ENCODE results near the gene DCAF16.
"Not testable (repeated sequence)": the region's sequence is repeated elsewhere in the genome, so short reads cannot be mapped to it uniquely, and the experiment has no call there.

Gene DCAF16

GRCh38 chr4:17810260-17811077 lies at the start of gene DCAF16, which contains the start of gene NCAPG:
DCAF16 (minus strand) TSS chr4:17810757; CDS start chr4:17804141, 6,616 bp downstream.
NCAPG (plus strand) TSS chr4:17810979; CDS start chr4:17811078, 99 bp downstream.
- peak; percentile 99 for DNase-seq

DNA sequence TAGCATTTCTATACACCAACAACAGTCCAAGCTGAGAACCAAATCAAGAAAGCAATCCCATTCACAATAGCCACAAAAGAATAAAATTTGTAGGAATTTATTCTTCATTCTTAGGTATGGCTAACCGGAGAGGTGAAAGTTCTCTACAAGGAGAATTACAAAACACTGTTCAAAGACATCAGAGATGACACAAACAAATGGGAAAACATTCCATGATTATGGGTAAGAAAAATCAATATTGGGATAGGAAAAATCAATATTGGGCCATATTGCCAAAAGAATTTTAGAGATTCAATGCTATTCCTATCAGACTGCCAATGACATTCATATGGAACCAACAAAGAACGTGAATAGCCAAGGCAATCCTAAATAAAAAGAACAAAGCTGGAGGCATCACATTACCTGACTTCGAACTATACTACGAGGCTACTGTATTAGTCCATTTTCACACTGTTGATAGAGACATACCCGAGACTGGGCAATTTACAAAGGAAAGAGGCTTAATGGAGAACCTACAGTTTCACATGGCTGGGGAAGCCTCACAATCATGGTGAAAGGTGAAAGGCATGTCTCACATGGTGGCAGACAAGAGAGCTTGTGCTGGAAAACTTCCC lies 49.3 kb upstream of the DCAF16 start:
- no peak for DNase-seq

DNA sequence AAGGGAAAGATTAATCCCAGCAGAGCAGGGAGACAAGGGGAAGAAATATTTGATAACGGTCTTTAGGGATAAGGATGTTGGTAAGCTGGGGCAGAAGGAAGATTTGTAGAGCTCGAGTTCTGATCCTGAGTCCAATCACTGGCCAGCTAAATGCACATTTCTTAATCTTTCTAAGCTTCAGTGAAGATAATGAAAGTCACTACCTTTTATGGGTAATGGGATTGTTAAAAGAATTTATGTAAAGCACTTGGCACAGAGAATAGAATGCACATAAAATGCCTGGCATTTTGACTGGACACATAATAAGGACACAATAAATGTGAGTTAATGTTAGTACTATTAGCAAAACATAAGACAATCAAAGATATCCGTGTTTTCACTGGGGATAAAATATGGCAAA lies 43.5 kb upstream of the DCAF16 start:
- DNase-seq: no peak

GRCh38 chr4:17851959-17852358 lies 41.4 kb upstream of the DCAF16 start:
- DNase-seq: no peak

GRCh38 chr4:17850295-17850694 lies 39.7 kb upstream of the DCAF16 start:
- not testable (repeated sequence) for DNase-seq

DNA sequence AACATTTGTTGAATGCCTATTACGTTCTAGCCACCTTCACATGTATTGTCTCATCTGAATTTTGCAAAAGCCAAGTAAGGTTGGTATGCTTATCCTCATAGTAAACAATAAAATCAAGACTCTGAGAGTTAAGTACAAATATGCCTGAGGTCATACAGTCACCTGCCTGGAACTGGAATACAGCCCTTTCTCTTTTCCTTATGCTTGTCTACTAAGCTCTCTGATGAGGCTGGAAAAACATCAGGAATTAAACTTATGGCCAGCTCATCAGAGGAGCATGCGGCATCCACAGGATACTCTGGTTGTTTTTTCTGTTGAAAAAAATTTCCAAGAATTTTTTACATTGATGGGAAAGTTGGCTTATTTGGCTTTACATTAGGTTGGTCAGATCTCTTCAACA lies 35.7 kb upstream of the DCAF16 start:
- no peak for DNase-seq

GRCh38 chr4:17823871-17824669 lies 13.5 kb upstream of the DCAF16 start:
- no peak for DNase-seq

DNA sequence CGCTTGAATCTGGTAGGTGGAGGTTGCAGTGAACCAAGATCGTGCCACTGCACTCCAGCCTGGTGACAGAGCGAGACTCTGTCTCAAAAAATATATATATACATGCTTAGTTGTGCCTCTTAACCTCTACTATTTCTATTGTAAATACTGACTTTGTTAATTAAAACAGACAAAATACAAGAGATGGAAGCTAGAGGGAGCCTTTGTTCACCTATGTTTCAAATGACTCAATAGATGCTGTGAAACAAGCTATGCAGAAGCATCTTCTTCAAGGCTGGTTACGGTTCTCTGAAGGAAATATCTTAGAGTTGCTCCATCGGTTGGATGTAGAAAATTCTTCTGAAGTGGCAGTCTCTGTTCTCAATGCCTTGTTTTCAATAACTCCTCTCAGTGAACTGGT lies 6.5 kb upstream of the DCAF16 start:
- peak in 1 of 2 donors; percentile 70 for DNase-seq

GRCh38 chr4:17816142-17816541 lies 5.6 kb upstream of the DCAF16 start:
- DNase-seq: no peak

- DNase-seq: peak in 1 of 2 donors; percentile 26
These were observed 3.6 kb upstream of the DCAF16 start for GRCh38 chr4:17814140-17814539.

- no peak for DNase-seq
These were observed 2.2 kb upstream of the DCAF16 start for GRCh38 chr4:17812801-17813200.

DNA sequence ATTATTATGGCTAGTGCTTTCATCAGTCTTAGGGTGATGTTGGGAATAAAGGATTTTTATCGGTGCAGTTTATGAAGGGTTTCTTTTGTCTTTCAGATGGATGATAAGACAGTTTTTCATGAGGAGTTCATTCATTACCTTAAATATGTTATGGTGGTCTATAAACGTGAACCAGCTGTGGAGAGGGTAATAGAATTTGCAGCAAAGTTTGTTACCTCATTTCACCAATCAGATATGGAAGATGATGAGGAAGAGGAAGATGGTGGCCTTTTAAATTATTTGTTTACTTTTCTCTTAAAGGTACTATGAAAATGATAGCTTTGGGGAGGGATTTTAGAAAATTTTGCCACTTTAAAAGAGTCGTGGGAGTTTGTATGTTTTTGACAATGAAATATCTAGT lies 1.6 kb upstream of the DCAF16 start:
- no peak for DNase-seq

DNA sequence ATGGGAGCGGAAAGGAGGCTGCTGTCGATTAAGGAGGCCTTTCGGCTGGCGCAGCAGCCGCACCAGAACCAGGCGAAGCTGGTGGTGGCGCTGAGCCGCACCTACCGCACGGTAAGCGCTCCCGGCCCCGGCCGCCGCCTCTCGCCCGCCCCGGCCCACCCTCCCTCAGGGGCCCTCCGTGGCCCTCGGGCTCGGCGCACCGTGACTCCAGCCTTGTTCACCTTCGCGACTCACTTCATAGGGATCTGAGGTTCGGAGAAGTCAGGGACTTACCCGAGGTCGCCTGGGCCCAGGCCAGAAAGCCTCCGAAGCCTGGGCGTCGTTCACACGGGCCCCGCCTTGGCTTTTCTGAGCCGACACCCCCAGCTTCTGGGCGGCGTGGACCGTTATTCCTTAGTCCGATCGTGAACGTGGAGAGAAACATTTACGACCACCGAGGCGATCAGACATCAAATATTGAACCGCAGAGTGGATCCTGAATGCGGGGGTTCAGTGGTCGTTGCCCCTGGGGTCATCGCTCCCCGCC lies 584 bp upstream of the DCAF16 start:
- DNase-seq: no peak

GRCh38 chr4:17809667-17810066 lies 890 bp downstream of the DCAF16 start:
- peak in 1 of 2 donors; percentile 30 for DNase-seq

- no peak for DNase-seq
These were observed 3.1 kb downstream of the DCAF16 start for GRCh38 chr4:17807446-17807845.

GRCh38 chr4:17805580-17806155 lies 4.9 kb downstream of the DCAF16 start:
- no peak for DNase-seq

- DNase-seq: no peak
These were observed 12.7 kb downstream of the DCAF16 start for GRCh38 chr4:17797808-17798207.

- DNase-seq: no peak
These were observed 15.8 kb downstream of the DCAF16 start for GRCh38 chr4:17794730-17795129.

GRCh38 chr4:17788956-17789355 lies 21.6 kb downstream of the DCAF16 start:
- DNase-seq: no peak

GRCh38 chr4:17787315-17787714 lies 23.2 kb downstream of the DCAF16 start:
- no peak for DNase-seq

DNA sequence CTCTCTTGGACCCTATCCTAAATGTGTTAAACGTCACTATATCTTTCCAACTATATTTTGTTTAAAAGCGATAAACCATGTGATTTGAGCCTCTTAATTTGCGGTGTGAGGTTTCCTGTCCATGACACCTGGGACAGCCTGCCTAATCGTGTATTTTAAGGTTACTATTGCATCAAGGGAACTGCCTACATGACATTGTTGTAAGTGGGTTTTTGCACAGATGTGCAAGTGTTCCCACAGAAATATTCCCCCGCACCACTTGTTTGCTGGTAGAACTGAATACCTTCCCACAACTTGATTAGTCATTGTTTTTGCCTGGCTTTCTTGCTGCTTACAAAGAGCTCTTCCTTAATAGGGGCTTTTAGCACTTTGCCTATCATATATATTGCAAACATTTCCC lies 24.0 kb downstream of the DCAF16 start:
- no peak for DNase-seq

DNA sequence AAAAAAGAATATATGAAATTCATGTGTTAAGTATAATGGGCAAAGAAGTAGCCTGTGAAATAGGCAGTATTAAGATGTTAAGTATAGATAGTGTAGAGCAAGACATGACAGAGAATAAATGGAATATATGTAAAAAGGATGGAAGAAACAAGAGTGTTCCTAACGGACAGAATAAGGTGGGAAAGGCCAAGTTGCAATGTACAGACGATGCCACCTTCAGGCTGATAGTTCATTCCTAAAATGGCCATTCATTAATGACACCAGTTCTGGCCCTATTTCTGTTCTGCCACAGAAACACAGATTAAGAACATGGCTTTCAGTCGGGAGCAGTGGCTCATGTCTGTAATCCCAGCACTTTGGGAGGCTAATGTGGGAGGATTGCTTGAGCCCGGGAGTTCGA lies 24.7 kb downstream of the DCAF16 start:
- DNase-seq: no peak

Measured in CD4-positive, alpha-beta T cell treated with Interferon alpha-2 for 1 hour (primary cell).